Breast epithelium (tissue), 3 donors: Measurements from ENCODE around the gene PRKAR1B.

ENCODE experiments used
- CTCF ChIP-seq, 3 donors: fragments of 450-650 bp; IDR thresholded peaks; one replicate each; pipeline ENCODE4 v1.5.1; 2016 to 2017; ENCODE audit warnings: antibody characterized with exemption in 3 of 3, mild to moderate bottlenecking in 3 of 3, moderate library complexity in 3 of 3
- POLR2A ChIP-seq: fragments of 450-650 bp; IDR thresholded peaks from one replicate; pipeline ENCODE4 v1.6.1; 2016; ENCODE audit warnings: antibody characterized with exemption, mild to moderate bottlenecking, moderate library complexity

GRCh38 chr7:500521-501420, 226.3 kb downstream of the PRKAR1B start:
- TF ChIP-seq POLR2A = no peak
- no peak for TF ChIP-seq CTCF (IDR thresholded peaks at IDR 0.05)
